HK-2 (cell line): Measurements from ENCODE around the gene PALD1.

Source experiments
- DNase-seq: peaks from one replicate; pipeline ENCODE4 v3.0.0-alpha.2; 2018; ENCODE audit not compliant: unreplicated experiment

The PALD1 gene

GRCh38 chr10:70535451-70535850, 56.9 kb downstream of the PALD1 start:
- DNase-seq = no peak

GRCh38 chr10:70536196-70536861, 57.8 kb downstream of the PALD1 start:
- DNase-seq = no peak

- peak; percentile 20 for DNase-seq
Measured at GRCh38 chr10:70537398-70538194, 59.0 kb downstream of the PALD1 start.

- no peak for DNase-seq
Measured at GRCh38 chr10:70538195-70538520, 59.6 kb downstream of the PALD1 start.

- no peak for DNase-seq
Measured at GRCh38 chr10:70538731-70539338, 60.3 kb downstream of the PALD1 start.

- no peak for DNase-seq
Measured at GRCh38 chr10:70539471-70539870, 60.9 kb downstream of the PALD1 start.

GRCh38 chr10:70540089-70540788, 61.7 kb downstream of the PALD1 start:
- DNase-seq = no peak

GRCh38 chr10:70540789-70541360, 62.3 kb downstream of the PALD1 start:
- no peak for DNase-seq

GRCh38 chr10:70541736-70542564, 63.4 kb downstream of the PALD1 start:
- DNase-seq = no peak

- DNase-seq = no peak
Measured at GRCh38 chr10:70542565-70542938, 64.0 kb downstream of the PALD1 start.

- DNase-seq = no peak
Measured at GRCh38 chr10:70543911-70544310, 65.3 kb downstream of the PALD1 start.

- DNase-seq = no peak
Measured at GRCh38 chr10:70544431-70545340, 66.1 kb downstream of the PALD1 start.

GRCh38 chr10:70546584-70546983, 68.0 kb downstream of the PALD1 start:
- DNase-seq = no peak

GRCh38 chr10:70549351-70549961, 70.9 kb downstream of the PALD1 start:
- no peak for DNase-seq

GRCh38 chr10:70549962-70550458, 71.4 kb downstream of the PALD1 start:
- peak; percentile 74 for DNase-seq

- DNase-seq = no peak
Measured at GRCh38 chr10:70550459-70550858, 71.9 kb downstream of the PALD1 start.

- no peak for DNase-seq
Measured at GRCh38 chr10:70551466-70551865, 72.9 kb downstream of the PALD1 start.

GRCh38 chr10:70551971-70552422, 73.4 kb downstream of the PALD1 start:
- DNase-seq = no peak

- DNase-seq = no peak
Measured at GRCh38 chr10:70552586-70552985, 74.0 kb downstream of the PALD1 start.
